SH-SY5Y (cell line): ENCODE measurements around the gene SEPTIN2.

Experiments
- GATA2 ChIP-seq: IDR thresholded peaks from 2 replicates; pipeline ENCODE4 v1.6.1; 2011; ENCODE audit warnings: mild to moderate bottlenecking, low read depth, low read length
- GATA3 ChIP-seq: IDR thresholded peaks from 2 replicates; pipeline ENCODE4 v1.6.1; 2011; ENCODE audit warnings: low read depth, mild to moderate bottlenecking, low read length, moderate library complexity

Gene SEPTIN2

DNA sequence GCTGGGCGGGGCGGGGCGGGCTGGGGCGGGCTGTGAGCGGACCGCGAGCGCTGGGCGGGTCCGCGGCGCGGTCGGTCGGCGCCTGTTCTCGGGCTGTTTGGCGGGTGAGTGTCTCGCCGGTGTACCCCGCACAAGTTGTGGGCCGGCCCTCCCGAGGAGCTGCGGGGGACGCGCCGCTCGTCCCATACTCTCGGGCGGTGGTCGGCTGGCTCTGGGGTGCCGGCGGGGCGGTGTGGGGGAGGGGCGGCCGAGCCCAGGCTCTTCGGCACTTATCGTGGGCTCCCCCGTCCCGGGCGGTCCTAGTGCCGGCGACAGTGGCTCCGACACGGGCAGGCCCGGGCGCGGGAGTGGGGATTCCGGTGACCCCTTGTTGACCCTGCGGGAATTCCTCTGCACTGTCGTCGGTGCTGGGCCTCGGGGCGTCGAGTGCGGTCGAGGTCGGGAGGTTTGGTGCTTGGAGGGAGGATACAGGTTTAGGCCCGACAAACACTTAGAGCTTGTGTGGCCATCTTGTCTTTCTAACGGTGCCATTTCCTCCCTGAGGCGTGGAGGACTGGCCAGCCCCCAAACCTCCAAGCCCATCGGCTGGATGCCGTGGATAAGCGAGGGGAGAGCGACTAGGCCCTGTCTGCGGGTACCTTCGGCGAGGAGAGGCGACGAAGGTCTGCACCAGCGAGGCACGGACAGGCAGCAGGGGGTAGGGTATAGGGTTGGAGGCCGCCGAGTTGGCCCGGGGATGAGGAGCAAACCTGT lies at the start of gene SEPTIN2:
SEPTIN2 (plus strand) TSS at position 47 of the 753 bp plus-strand sequence. CDS start 8,308 bp downstream, outside the sequence.
- no peak for TF ChIP-seq GATA3
- TF ChIP-seq GATA2: no peak

DNA sequence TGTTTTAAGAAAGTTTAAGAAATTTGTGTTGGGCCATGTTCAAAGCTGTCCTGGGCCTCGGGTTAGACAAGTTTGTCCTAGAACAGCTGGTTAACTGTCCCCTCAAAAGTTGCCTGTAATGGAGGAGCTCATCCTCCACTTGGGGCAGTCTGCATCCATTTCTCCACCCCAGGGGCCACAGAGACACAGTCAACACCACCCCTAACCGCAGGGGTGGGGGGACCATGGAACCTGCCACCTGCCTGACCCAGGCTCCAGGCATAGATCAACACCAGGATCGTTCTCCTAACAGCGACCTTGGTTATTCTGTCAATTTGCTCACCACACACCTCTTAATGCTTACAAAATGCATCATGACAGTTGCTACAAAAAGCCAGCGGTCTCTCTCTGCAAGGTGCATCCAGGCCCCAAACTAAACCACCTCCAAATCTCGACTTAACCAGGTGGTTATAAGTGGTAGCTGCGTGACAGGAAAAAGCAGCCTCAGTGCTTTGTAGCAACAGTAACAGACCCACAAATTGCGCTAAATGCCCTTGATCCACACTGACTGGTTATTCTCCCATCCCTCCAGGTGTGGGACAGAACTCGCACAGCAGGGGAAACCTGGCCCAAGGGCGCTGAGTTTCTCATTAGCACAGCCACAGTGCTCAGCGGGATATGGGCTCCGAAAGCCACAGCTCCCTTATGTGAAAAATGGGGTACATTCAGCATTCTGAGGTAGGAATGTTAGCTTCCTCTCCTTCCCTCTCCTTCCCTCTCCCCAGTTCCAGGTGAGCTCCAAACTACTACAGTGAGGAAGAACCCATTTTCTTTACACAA lies 48.3 kb upstream of the SEPTIN2 start:
- no peak for TF ChIP-seq GATA2
- TF ChIP-seq GATA3: no peak

DNA sequence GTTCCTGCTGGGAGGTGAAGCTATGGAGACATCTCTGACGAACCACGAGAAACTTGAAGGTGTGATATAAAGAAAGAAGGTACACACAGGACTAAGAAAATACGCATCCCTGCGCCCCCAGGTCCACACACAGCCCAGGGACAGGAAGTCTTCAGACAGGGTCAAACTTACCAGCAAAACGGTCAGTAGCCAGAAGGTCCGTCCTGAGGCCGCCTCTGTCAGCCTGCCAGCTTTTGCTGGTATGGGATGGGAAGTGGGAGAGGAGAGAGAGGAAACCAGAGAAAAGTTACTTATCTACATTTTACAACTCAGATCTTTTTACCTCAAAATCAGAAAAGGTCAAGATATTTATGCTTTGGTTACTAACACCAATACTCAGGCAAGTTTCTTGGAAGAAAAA lies 47.4 kb upstream of the SEPTIN2 start:
- TF ChIP-seq GATA3: no peak
- no peak for TF ChIP-seq GATA2

DNA sequence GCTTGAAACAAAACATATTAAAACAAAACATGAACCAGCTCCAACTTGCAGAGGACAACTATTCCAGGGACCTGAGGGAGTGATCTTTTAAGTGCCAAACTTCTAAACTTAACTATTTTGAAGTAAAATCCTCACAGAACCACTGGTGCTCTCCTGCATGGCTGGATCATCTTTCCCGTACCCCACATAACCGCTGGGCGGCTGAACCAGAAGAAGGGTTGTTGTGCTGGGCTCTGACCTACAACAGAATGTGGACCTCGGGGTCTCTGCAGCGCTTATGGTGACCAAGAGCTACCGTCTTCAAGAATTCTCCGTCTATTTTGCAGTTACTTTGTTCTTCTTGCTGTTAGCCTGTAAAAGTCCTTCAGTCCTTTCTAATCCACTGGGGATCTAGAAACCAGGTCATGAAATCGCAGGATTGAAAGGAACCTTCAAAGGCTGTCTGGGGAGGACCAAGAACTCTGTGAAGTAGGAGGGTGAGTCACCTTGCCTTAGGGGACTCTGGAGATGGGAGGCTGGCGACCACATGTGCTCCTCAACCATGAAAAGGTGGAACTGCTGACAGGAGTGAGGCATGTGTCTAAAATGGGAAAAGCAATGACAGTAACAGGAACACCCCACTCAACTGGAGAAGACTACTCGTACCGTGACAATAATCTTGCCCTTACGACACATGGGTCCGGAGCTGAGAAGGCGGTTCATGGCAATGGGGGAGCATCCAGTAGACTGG lies 46.8 kb upstream of the SEPTIN2 start:
- TF ChIP-seq GATA3 (no peak), GATA2 (no peak)

DNA sequence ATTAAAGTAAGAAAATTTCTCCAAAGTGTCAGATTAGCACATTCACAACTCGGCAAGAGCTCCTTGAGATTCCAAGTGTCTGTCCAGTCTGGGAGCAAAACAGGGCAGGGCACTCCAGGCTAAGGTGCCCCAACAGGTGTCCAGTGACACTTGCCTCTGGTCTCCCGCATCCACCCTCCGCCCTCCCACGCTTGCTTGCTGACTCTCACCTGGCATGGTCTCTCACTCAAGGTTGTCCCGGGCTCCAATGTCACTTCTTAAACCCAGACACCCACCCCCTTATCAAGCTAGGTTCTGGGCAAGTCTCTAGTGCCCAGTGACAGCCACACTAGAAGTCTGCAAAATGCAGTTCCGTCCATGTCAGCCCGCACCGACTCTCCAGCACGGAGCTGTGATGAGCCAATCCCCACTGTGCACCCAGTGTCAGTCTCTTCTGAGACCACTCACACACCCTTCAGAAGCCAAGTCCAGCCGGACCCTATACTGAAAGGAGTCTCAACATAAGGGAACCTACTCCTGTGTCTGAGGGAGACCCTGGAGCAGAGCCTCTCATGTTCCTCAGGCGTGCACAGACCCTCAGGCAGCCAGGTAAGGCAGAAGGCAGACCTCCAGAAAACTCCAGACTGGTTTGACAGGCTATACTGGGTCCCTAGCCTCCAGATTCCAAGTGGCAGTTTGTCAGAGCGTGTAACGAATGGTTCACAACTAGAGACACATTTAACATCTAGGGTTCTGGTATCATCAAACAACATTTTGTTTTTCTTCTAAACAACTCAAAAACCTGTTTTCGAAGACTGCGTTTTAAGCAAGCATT lies 45.8 kb upstream of the SEPTIN2 start:
- TF ChIP-seq GATA2: no peak
- no peak for TF ChIP-seq GATA3

DNA sequence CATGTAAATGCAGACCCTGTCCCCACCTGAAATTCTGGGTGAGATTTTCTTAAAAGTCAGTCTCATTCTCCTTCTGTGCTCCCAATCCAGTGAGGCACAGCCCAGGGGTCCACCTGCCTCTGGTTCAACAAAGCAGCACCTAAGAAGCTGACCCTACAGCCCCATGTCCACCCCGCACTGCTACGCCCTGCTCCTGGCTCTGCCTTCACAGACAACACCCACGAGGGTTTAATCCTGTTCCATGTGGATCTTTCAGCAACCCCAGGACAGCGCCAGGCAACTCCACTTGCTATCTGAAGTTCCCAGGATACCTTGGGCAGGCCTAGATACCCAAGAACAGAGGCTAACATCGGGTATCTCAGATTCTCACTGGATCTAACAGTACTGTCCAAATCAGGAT lies 45.2 kb upstream of the SEPTIN2 start:
- no peak for TF ChIP-seq GATA3
- no peak for TF ChIP-seq GATA2

DNA sequence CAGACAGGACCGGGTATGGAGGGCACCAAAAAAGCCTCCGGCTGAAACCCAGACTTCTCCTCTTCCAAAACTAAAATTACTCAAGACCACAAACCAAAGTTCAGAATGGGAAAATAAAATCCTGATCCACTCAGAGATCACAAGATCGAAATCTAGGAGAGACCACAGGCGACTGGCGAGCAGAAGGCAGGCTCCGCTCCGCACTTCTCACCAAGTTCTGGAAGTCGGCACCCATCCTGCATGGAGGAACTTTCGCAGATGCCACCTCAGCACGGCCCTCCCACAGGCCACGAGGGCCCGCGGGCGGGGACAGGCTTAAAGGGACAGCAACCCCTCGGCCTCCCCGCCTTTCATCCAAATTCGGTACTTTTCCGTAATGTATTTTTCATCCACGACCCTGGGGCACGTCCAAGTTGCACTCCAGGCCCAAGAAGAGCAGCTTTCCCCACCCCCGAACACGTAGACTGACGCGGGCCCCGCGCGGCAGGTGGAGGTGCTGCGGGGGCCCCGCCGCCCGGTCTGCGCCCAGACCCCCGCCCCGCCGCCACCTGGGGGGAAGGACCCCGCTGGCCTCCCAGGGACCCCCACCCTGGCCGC lies 43.9 kb upstream of the SEPTIN2 start:
- TF ChIP-seq GATA3: no peak
- no peak for TF ChIP-seq GATA2

DNA sequence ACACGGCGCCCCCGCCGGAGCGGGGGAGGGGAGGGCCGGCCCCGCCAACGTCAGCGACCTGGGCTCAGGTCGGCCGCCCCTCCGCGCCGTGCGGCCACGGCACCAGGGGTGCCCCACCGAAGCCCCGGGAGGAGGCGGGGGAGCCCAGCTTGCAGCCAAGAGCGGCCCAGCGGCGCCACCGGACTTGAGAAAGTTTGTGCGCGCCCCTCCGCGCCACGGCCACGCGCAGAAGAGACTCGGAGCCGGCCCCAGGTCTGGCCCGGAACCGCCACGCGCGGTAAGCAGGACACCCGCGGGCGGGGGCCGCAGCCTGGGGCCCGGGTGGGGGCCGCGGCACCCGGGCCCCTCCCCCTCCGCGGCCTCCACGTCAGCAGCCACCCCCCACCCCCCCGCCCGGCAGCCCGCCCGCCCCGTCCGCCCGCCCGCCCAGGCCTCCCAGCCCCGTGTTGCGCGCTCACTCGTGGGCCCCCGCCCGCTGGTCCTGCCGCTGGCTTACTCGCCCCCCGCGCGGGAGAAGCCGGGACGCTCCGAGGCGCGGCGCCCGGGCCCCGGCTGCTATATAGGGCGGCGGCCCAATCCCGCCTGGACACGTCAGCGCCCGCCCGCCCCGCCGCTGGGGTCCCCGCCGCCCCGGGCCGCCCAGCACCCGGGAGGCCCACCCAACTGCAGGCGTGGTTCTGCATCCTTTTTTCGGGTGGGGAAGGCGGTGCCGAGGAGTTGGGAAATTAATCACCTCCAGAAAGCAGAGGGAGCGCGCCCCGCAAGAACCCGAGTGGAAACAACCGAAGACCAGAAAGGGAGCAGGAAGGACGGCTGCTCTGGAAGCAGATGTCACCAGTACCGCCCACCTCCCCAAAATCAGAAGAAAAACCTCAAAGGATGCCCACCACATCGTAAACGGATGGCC lies 43.2 kb upstream of the SEPTIN2 start:
- TF ChIP-seq GATA2 (no peak), GATA3 (no peak)

DNA sequence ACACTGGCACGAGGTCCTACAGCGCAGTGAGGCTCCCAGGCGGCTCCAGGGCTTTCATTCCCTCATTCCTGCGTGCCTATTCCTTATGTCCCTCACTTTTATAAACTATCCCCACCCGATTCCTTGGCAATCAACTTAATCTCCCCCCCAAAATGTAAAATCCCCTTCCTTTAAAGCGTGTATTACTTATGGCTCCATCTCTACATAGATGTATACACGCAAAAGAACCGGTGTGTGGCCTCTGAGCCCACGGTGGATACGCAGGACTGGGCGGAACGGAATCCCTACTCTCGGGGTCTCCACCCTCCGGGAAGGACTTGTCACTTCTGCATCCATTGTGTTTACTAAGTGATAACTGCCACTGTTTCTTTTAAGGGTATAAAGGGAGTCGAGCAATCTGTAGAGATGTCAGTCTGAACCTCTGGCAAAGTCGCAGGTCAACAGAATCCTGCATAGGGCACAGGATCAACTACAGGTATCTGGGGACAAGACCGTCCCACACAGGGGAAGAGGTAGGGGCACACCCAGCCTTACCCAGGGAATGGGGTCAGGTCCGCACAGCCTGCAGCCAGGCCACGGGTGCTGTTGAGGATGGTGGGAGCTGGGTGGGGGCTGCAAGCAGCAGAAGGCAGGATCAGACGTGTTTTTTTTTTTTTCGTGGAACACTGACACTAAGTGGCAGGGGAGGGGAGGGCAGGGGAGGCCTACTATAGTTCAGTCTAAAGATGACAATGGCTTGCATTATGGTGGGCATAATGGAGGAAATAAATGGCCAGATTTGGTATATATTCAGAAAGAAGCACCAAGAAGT lies 42.3 kb upstream of the SEPTIN2 start:
- TF ChIP-seq GATA2 (no peak), GATA3 (no peak)

DNA sequence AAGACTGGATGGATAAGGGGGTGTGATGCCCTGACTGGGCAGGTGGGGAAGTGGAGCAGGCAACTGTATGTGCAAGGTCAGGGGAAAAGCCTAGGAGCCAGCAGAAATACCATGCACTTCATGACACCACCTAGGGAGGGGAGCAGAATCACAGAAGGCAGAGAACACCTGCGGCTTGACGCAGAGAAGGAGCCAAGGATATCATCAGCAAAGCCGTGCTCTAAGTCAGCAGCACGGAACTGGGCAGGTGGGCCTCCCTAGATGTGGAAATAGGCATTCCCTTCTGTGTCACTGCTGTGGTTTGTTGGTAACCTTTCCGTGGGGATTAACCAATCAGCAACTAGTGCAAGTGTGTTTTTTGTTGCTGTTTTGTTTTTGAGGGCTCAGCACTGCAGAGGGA lies 41.6 kb upstream of the SEPTIN2 start:
- TF ChIP-seq GATA3 (no peak), GATA2 (no peak)

DNA sequence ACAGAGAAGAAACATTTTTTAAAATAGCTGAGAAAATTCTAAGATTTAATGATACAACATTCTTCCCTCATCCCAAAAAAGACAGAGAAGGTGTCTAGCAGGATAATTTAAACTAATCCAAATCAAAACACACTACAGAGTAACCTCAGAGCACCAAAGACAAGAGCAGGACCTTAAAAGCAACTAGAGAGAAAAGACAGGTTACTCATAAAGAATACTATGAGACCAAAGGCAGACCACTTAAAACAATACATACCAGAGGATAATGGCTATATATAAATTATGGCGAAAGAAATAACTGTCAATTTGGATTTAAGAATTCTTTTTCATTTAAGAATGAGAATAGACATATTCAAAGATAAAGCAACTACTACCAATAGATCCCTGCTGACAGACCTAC lies 40.2 kb upstream of the SEPTIN2 start:
- no peak for TF ChIP-seq GATA2
- no peak for TF ChIP-seq GATA3
